NB4 (cell line): ENCODE data around the gene OR6V1.

Experiments used
- CTCF ChIP-seq: IDR thresholded peaks from one replicate; pipeline ENCODE4 v1.5.1; 2012; ENCODE audit warnings: low read depth, low read length
- POLR2A ChIP-seq: IDR thresholded peaks from 2 replicates; pipeline ENCODE4 v1.6.1; 2011; ENCODE audit warnings: mild to moderate bottlenecking; ENCODE audit not compliant: insufficient read length; ENCODE audit errors: extremely low read depth

- no peak for TF ChIP-seq CTCF
- no peak for TF ChIP-seq POLR2A
Observed at GRCh38 chr7:143043391-143043790, 8.8 kb upstream of the OR6V1 start.
